ENCODE results near the gene SELENON.
"Not testable (repeated sequence)": the region's sequence is repeated elsewhere in the genome, so short reads cannot be mapped to it uniquely, and the experiment has no call there.

Gene SELENON

DNA sequence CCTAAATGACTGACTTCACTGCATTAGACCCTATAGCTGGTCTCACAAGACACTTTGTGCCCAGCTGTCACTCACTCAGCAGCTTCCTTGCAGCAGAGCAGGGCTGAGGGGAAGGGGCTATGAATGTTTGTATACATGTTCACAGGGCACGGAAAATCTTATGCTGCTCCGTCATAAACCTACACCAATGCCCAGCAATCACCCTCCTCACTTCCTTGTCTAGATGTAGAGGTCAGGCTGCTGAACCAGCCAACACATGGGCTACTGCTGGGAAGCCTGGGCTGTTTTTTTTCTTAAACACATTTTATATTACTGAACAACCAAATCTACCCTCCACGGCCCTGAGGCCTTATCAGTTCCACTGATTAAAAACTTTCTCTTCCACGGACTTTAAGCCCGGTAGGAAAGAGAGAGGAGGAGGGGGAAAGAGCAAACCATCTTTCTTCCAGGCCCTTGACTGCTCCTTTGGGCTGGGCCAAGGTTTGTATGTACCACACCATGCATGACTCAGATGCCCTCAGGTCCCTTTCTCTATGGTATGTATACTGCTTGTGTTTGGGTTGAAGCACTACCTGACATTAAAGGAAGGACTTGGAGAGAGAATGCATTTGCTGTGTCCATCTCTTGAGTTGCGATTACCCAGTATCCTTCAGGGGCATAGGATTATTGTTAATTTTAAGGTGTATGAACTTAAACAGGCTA, 32.5 kb downstream of the SELENON start:
- no peak for DNase-seq

DNA sequence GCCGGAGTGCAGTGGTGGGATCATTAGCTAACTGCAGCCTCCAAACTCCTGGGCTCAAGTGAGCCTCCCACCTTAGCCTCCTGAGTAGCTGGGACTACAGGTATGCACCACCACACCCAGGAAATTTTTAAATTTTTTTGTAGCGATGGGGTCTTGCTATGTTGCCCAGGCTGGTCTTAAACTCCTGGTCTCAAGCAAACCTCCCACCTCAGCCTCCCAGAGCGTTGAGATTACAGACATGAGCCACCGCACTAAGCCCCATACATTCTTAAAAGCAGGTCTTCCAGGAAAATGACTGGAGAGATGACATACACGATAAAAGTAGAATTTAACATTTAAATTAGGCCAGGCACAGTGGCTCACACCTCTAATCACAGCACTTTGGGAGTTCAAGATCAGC, 33.2 kb downstream of the SELENON start:
- no peak for DNase-seq

GRCh38 chr1:25834894-25835293, 34.9 kb downstream of the SELENON start:
- DNase-seq, result no peak

DNA sequence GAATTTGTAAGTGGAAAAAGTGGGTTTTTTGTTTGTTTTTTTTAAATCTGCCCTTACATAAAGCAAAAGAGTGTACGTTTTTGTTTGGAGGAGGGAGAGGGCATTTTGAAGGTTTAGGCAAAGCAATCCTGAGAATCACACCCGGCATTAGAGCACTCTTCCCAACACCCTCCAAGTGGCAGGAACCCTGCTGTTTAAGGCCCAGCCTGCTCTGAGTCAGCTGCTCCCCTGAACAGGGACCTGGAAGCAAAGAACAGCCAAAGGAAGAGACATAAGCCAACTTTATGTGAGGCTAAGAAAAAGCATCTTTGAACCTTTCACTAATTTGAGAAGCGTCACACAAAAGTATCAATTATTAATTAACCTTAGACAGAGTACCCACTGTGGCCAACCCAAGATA, 36.7 kb downstream of the SELENON start:
- DNase-seq, result peak; percentile 18

DNA sequence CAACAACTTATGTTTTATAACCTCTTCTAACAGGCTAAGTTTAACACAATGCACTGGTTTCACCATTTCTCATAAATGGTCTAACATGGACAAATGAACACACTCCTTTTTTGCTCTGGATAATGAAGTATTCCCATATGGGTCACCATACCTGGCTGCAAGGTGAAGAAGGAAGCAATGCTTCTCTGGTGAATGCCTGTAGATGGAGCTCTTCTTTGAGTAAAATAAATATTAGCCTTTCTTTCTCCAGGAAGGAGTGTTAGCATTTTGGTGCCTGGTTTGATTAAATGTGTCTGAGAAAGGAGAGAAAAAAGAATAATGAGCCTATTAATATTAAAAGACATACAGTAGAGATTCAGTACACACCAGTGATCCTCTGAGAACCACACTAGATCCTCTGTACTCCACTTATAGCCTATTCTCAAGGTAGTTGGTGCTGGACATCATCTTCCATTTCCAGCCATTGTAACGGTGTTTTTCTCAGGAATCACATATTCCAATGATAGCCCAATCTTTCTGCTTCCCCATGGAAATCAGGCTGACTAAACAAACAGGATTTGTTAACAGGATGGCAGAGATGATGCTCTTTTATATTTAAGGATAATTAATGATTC, 37.4 kb downstream of the SELENON start:
- no peak for DNase-seq

GRCh38 chr1:25839808-25840207, 39.8 kb downstream of the SELENON start:
- DNase-seq, result not testable (repeated sequence)

DNA sequence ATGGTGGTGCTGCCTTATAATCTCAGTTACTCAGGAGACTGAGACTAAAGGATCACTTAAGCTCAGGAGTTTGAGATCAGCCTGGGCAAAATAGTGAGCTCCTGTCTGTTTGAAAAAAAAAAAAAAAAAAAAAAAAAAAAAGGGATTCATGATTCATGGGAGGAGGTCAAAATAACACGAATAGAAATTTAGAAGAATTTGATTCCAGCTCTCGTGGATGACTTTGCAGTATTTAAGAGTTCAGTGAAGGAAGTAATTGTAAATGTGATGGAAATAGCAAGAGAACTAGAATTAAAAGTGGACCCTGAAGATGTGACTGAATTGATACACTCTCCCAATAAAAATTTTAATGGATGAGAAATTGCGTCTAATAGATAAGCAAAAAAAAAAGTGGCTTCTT, 43.5 kb downstream of the SELENON start:
- no peak for DNase-seq

- no peak for DNase-seq
Observed at GRCh38 chr1:25844536-25845337, 44.7 kb downstream of the SELENON start.

- DNase-seq, result no peak
Observed at GRCh38 chr1:25845664-25846063, 45.7 kb downstream of the SELENON start.

DNA sequence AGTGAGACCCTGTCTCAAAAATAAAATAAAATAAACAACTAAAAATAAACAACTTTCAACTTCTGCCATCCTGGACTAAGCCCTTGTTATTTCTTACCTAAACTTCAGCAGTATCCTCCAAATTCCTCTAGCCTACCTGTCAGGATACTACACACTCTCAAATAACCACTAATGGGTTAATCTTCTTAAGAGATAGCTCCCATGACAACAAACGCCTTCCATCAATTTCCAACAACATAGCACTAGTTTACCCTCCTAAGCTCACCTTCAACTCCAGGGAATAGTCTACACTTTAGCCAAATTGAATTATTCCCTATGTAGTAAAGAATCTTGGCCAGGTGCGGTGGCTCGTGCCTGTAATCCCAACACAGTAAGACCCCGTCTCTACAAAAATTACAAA, 47.9 kb downstream of the SELENON start:
- DNase-seq, result no peak

- peak; percentile 12 for DNase-seq
Observed at GRCh38 chr1:25848531-25848930, 48.5 kb downstream of the SELENON start.

GRCh38 chr1:25854554-25854953, 54.6 kb downstream of the SELENON start:
- no peak for DNase-seq

- DNase-seq, result no peak
Observed at GRCh38 chr1:25856856-25857255, 56.9 kb downstream of the SELENON start.

DNA sequence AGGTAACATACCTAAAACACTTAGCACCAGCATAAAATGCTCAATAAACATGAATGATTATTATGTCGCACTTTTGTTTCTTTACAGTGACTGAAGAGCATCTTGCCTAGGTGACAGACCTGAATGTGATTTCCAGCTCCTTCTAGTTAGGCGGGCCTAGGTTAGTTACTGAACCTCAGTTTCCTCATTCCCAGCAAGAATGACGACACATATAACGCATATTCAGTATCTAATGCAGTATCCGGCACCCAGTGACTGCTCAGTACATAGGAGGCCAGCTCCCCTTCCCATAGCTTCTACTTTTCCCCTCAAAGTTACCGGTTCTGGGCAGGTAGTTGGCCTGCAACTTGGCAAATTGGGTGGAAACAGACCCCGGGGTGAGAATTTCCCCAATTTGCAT, 58.5 kb downstream of the SELENON start:
- no peak for DNase-seq

DNA sequence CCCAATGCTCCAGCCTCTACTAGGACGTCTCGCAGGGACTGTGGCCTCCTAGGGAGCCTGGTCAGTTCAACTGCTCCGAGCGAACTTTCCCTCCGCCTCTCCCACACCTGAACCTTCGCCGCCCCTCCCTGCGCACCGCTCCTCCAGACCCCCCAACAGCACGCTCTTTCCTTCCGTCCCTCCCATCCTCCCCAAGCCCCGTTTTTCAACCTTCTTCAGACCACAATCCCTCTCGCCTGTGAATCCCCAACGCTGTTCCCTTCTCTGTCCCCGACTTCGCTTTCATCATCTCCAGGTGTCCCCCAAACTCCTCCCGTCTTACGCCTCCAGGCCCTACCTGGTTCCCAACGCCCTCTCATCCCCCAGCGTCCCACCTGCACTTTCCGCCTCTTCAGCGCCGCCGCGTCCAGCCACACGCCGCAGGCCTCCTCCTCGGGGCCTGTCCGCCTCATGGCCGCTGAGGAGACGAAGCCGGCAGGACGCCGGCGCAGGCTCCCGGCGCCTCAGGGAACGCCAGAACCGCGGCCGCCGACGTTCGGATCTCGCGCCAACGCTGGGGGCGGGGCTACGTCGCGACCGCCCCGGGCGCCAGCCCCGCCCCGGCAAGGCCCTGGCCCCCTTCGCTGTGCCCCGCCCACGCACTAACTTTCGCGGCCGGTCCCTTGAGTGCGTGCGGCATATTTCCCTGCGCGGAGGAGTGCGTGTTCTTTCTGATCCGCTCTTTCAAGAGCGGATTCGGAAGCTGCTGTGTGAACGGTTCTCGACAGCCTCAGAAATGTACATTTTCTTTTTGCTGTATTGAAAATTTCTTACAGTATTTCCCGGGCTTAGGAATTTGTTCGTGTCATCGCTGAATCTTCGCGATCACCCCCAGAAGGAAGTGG, 59.2 kb downstream of the SELENON start, which contains the start of gene AUNIP:
Gene AUNIP, minus strand, starts transcription at position 552 of the 884 bp plus-strand sequence. Its CDS starts 100 bp downstream, at position 452.
- peak; percentile 87 for DNase-seq

GRCh38 chr1:25861316-25862286, 61.6 kb downstream of the SELENON start:
- no peak for DNase-seq

DNA sequence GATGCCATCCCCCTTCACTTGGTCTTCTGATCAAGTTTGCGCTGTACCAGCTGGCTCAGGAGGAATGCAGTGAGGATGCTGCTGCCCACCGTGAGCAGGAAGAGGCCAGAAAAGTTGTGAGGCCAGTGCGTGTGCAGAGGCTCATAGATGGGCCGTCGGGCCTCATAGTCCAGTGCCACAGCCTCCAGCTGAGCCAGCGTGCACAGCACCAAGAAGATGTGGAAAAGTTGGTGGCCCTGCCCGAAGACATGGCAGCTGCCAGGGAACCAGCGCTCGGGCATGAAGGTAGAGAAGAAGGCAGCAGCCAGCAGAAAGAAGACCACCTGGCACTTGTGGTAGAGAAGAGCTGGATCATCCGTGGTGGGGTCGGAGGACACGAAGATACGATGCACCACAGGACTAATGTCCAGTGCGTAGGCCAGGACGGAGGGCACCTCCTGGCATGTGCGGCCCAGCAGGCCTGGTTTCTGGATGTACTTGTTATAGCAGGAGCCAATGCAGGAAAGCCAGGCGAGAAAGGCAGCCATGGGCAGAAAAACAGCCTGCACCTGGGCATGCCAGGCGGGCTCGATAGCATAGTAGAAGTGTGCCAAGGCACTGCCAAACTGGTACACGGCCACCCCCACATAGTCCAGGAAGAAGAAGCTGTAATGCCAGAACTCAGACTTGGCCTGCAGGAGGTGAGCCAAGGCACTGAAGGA, 62.9 kb downstream of the SELENON start:
- no peak for DNase-seq

DNA sequence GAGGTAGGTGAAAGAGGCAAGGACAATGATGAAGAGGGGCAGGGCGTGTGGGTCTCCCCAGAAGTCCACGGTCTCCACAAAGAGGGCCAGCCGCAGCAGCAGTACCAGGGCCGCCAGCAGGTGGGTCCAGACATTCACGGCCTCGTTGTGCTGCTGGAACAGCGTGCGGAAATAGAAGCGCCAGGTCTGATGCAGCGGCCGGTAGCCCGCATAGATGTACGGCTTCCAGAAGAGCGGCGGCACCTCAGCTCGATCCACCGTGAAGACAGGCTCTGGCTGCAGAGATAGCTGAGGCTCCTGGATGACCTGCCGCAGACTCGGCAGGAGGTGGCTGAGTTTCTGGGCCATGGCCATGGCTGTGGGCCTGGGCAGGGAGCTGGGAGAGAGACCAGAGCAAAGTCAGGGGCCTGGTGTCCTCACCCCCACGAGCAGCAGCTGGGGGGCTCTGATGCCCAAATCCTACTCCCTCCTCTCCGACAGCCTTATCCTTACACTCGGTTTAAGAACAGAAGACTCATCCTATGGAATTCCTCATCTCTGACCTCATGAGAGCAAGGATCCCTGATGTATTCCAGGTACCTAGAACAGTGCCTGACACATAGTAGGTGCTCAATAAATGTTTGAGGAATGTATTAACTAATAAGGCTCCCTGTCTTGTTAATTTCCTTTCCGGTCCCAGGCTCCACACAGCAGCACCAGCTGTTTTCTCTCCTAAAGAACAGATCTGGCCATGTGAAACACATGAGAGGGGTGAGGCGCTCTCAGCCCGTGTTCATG, 63.7 kb downstream of the SELENON start:
- no peak for DNase-seq

- no peak for DNase-seq
Observed at GRCh38 chr1:25864434-25864833, 64.4 kb downstream of the SELENON start.

DNA sequence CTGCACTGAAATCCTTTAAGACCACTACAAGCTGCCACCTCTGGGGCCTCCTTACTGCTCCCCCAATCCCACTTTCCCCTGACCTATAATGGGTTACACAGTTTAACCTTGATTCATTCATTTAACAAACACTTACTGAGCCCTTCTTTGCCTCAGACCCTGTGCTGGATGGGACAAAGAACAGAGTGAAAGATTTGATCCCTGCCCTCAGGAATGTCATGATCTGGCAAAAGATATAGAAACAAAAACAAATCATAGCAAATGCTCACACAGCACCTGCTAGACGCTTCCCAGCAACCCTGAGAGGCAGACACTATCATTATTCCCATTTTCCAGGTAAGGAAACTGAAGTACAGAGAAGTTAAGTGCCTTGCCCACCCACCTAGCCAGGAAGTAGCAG, 66.3 kb downstream of the SELENON start:
- no peak for DNase-seq

Data from fibroblast of skin of back (primary cell).